Measurements from ENCODE around the gene PGAM1. TPM values are rescaled to one million over a fixed set of nuclear protein-coding genes. Genes with fewer than 3 reads are reported as not detected.
A peak's percentile ranks its signal among the peaks of the same experiment; 100 is the strongest.

PGAM1 gene
- total RNA-seq, 4 donors from 2014 or later: 157 to 269 (median 191) TPM

DNA sequence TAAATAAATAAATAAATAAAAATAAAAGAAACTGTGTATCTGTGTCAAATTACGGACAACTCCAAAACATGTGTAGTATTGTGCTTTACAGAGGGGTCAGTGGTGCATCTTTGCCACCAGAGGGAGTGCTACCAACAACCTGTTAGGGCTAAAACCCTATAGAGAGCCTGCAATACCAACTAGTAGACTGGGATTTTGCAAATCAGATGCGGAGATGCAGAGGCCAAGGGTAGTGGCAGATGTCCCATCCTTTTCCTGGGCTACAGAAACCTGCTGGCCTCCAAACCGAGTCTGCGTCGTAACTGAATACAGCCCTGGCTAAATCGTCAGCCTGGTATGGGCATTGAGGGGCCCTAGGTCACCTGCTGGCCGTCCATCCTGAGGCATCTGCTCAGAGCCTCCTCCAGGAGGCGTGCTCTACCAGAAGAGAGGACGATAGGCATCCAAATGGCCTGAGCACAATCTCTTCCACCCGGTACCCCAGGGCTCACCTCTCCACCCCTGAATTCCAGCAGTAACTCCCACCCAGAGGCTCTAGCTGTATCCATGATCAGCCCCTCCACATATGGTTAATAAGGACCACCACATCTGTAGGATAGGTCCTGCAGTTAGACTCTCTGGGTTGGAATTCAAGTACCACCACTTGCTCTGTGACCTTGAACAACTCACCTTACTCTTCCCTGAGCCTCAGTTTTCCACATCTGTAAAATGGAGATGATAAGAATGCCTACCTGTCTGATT lies 18.6 kb upstream of the PGAM1 start:
- WGBS, 2 donors: 1 to 3% methylated on average over 10 of the region's 10 CpGs
- intact Hi-C loops (cut with DNase I): no loop called here
- TF ChIP-seq CTCF (IDR thresholded peaks at IDR 0.05): peak; percentile 42 to 81 (median 72)
- no peak for TF ChIP-seq POLR2A (IDR thresholded peaks at IDR 0.05)
- H3K36me3 ChIP-seq: no peaks in the 10 kb centered on the region
- no peak overlapping the region for H3K27ac ChIP-seq
- peak; percentile 50 to 53 for DNase-seq
- peaks cover 0 to 8% of the 10 kb centered on the region in 2 donors for H3K4me1 ChIP-seq
- no peaks in the 10 kb centered on the region for H3K27me3 ChIP-seq
- H3K4me3 ChIP-seq (replicated peaks in 1 of 3): no peak overlapping the region
- no peaks in the 10 kb centered on the region for H3K9me3 ChIP-seq

DNA sequence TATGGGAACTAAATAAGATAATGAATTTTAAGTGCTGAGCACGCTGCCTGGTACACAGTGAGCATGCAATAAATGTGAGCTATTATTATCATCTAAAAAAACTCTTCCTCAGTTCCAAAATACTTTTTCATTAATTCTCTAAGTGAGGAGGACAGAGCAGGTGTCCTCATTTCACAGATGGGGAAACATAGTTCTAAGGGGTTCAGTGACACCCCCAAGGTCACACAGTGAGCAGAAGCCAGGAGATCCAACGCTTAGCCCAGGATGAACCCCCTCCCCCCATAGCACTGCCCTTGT lies 18.1 kb upstream of the PGAM1 start:
- H3K27ac ChIP-seq: no peak overlapping the region
- WGBS, 2 donors: 88 to 89% methylated on average over 2 of the region's 2 CpGs
- H3K4me3 ChIP-seq (replicated peaks in 1 of 3): no peak overlapping the region
- H3K9me3 ChIP-seq: no peaks in the 10 kb centered on the region
- TF ChIP-seq CTCF (IDR thresholded peaks at IDR 0.05) (no peak), POLR2A (IDR thresholded peaks at IDR 0.05) (no peak)
- intact Hi-C loops (cut with DNase I): no loop called here
- peaks cover 0 to 8% of the 10 kb centered on the region in 2 donors for H3K4me1 ChIP-seq
- DNase-seq: no peak
- no peaks in the 10 kb centered on the region for H3K36me3 ChIP-seq
- no peaks in the 10 kb centered on the region for H3K27me3 ChIP-seq

GRCh38 chr10:97408496-97408992 lies 17.4 kb upstream of the PGAM1 start:
- no peak for TF ChIP-seq POLR2A (IDR thresholded peaks at IDR 0.05)
- TF ChIP-seq CTCF (IDR thresholded peaks at IDR 0.05): no peak
- 78 to 80% methylated on average over 10 of the region's 10 CpGs for WGBS, 2 donors
- no peaks in the 10 kb centered on the region for H3K27me3 ChIP-seq
- no peaks in the 10 kb centered on the region for H3K9me3 ChIP-seq
- intact Hi-C loops (cut with DNase I): no loop called here
- no peak overlapping the region for H3K27ac ChIP-seq
- H3K36me3 ChIP-seq: no peaks in the 10 kb centered on the region
- H3K4me1 ChIP-seq: peaks cover 0 to 8% of the 10 kb centered on the region in 2 donors
- H3K4me3 ChIP-seq (replicated peaks in 1 of 3): no peak overlapping the region
- no peak for DNase-seq

DNA sequence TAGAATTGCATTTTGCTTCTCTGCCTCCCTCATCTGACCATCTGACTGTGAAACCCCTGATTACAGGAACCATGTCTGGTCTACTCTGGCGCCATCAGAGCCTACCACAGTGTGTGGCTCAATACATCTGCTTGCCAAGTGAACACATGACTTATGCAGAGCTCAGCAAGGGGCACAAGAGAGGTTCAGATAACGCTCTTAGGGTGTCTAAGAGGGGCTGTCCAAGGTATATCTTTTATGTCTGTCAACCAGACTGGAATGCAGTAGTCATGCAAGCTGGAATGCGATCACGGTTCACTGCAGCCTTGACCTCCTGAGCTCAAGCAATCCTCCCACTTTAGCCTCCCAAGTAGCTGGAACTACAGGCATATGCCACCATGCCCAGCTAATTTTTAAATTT lies 14.6 kb upstream of the PGAM1 start:
- H3K9me3 ChIP-seq: no peaks in the 10 kb centered on the region
- peaks cover 3 to 15% of the 10 kb centered on the region in 2 donors for H3K4me1 ChIP-seq
- no peaks in the 10 kb centered on the region for H3K27me3 ChIP-seq
- no peak overlapping the region for H3K4me3 ChIP-seq (replicated peaks in 1 of 3)
- 68 to 89% methylated on average over 4 of the region's 4 CpGs for WGBS, 2 donors
- DNase-seq: no peak
- no peaks in the 10 kb centered on the region for H3K36me3 ChIP-seq
- intact Hi-C loops (cut with DNase I): no loop called here
- H3K27ac ChIP-seq: no peak overlapping the region
- TF ChIP-seq POLR2A (IDR thresholded peaks at IDR 0.05) (no peak), CTCF (IDR thresholded peaks at IDR 0.05) (no peak)

DNA sequence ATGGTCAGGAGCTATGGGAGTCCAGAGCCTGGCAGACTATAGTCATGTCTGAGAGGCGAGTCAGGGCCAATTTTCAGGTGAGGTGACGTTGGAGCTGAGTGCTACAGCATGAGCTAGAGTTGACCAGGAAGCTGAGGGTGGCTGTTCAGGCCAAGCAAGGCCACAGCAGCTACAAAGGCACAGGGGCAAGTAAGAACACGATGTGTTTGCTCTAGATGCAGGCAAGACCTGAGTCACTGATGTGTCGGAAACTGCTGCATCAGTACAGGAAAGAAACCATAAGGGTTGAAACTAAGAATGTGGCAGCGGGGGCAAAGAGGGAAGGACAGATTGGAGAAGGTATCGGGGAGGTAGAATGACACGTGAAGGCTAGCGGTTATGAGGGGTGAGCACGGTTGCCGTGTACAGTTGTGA lies 13.1 kb upstream of the PGAM1 start:
- peaks cover 3 to 7% of the 10 kb centered on the region in 2 donors for H3K4me1 ChIP-seq
- no peaks in the 10 kb centered on the region for H3K36me3 ChIP-seq
- no peak for DNase-seq
- H3K9me3 ChIP-seq: no peaks in the 10 kb centered on the region
- H3K27ac ChIP-seq: no peak overlapping the region
- H3K4me3 ChIP-seq (replicated peaks in 1 of 3): no peak overlapping the region
- TF ChIP-seq POLR2A (IDR thresholded peaks at IDR 0.05): no peak
- no peak for TF ChIP-seq CTCF (IDR thresholded peaks at IDR 0.05)
- intact Hi-C loops (cut with DNase I): no loop called here
- 92 to 94% methylated on average over 10 of the region's 10 CpGs for WGBS, 2 donors
- no peaks in the 10 kb centered on the region for H3K27me3 ChIP-seq

All from thyroid gland (tissue), 4 donors.